Thoracic aorta (tissue), 2 donors: Measurements from ENCODE around the gene CEP19. TPM values are rescaled to one million over a fixed set of nuclear protein-coding genes. Genes with fewer than 3 reads are reported as not detected.

ENCODE experiments used
- ATAC-seq: fragments of 150-250 bp; one replicate; pipeline ENCODE4 v1.8.0; 2017; ENCODE audit warnings: low read depth; ENCODE audit not compliant: insufficient number of reproducible peaks, low FRiP score
- DNase-seq: peaks from one replicate; pipeline ENCODE4 v3.0.0-alpha.2; 2020; ENCODE audit warnings: low spot score
- H3K27ac ChIP-seq, 2 donors: fragments of 200-600 bp; sonication (generic); 1 replicate in 1 of 2; 2 replicates in 1 of 2; pipeline ENCODE4 v1.5.1; 2016; ENCODE audit warnings: mild to moderate bottlenecking in 2 of 2, moderate library complexity in 2 of 2
- H3K27me3 ChIP-seq: fragments of 200-600 bp; sonication (generic); replicated peaks from 2 replicates; pipeline ENCODE4 v1.6.0; 2016; ENCODE audit warnings: mild to moderate bottlenecking; ENCODE audit not compliant: insufficient read depth
- H3K36me3 ChIP-seq: fragments of 200-600 bp; sonication (generic); one replicate; pipeline ENCODE4 v1.5.1; 2016
- H3K4me1 ChIP-seq, 2 donors: fragments of 200-600 bp; sonication (generic); 1 replicate in 1 of 2; 2 replicates in 1 of 2; pipeline versions ENCODE4 v1.5.1 to v1.6.0; 2016; ENCODE audit warnings: low read depth in 2 of 2, mild to moderate bottlenecking in 1 of 2; ENCODE audit not compliant: control insufficient read depth in 1 of 2
- H3K4me3 ChIP-seq: fragments of 200-600 bp; sonication (generic); 2 replicates; pipeline ENCODE4 v1.5.1; 2016; ENCODE audit warnings: mild to moderate bottlenecking
- H3K9me3 ChIP-seq: fragments of 200-600 bp; sonication (generic); 2 replicates; pipeline ENCODE4 v1.5.1; 2016
- total RNA-seq, 2 donors: library from RNA; depleted of rRNA; stranded (reverse); fragments of >200 nt; gene quantifications; one replicate each; pipeline versions ENCODE4 v1.1.0 to v1.2.3, GENCODE V29; 2016
- TF ChIP-seq, protein P1 (sequence below): fragments of 200-600 bp; sonication (generic); IDR thresholded peaks from one replicate; pipeline ENCODE4 v1.5.1; 2019; ENCODE audit warnings: antibody characterized with exemption

The CEP19 gene
- total RNA-seq, 2 donors from 2014 or later = 0.42 to 7.3 TPM

DNA sequence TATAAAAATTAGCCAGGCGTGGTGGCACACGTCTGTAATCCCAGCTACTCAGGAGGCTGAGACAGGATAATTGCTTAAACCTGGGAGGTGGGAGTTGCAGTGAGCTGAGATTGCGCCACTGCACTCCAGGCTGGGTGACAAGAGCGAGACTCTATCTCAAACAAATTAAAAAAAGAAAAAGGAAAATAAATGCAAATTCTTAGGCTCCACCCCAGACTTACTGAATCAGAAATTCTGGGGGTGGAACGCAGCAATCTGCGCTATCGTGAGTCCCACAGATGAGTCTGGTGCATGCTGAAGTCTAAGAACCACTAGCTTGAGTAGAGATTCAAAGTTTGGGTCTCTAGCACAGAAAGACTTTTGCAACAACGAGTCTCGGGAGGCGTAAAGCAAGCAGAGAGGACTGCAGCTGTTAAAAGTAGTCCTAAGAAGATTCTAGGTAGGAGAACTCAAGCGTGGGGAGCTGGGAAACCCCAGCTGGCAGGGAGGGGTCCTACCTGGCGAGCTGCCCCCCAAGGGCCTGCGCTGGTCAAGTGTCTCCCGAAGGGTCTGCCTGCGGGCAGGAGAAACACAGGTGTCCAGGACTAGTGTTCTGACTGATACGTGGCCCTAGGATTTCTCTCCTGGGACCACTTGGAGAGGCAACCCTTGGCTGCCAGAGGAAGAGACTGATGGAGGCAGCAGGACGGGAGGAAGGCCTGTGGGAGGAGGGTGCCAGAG lies 21.9 kb downstream of the CEP19 start:
- TF ChIP-seq, protein P1, sequence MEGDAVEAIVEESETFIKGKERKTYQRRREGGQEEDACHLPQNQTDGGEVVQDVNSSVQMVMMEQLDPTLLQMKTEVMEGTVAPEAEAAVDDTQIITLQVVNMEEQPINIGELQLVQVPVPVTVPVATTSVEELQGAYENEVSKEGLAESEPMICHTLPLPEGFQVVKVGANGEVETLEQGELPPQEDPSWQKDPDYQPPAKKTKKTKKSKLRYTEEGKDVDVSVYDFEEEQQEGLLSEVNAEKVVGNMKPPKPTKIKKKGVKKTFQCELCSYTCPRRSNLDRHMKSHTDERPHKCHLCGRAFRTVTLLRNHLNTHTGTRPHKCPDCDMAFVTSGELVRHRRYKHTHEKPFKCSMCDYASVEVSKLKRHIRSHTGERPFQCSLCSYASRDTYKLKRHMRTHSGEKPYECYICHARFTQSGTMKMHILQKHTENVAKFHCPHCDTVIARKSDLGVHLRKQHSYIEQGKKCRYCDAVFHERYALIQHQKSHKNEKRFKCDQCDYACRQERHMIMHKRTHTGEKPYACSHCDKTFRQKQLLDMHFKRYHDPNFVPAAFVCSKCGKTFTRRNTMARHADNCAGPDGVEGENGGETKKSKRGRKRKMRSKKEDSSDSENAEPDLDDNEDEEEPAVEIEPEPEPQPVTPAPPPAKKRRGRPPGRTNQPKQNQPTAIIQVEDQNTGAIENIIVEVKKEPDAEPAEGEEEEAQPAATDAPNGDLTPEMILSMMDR = no peak
- Histone ChIP-seq H3K36me3 (no peaks in the 10 kb centered on the region), H3K4me1 (peaks cover 0 to 2% of the 10 kb centered on the region in 2 donors)

DNA sequence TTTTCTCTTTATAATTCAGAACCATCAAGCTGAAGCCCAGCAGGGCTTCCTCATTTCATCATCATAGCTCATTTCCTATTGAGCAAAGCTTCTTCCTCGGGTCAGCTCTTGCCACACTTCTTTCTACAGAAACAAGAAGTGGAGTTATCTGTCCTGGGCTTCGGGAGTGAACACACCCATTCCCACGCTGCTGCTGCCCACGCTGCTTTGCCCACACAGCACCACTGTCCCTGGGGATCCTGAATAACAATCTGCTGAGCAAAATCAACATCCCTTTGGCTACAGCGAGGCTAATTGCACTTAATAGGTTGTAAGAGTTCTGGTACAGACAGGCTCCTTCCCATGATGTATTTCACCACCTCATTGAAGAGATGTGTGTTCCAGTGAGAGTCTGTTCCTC lies 23.7 kb downstream of the CEP19 start:
- H3K36me3 ChIP-seq = no peaks in the 10 kb centered on the region
- TF ChIP-seq, protein P1 = no peak
- ATAC-seq = peak; percentile 61
- H3K4me3 ChIP-seq = no peak overlapping the region
- no peaks in the 10 kb centered on the region for H3K9me3 ChIP-seq
- DNase-seq = no peak
- H3K27me3 ChIP-seq = no peaks in the 10 kb centered on the region
- no peak overlapping the region for H3K27ac ChIP-seq
- peaks cover 0 to 7% of the 10 kb centered on the region in 2 donors for H3K4me1 ChIP-seq

More for the DNA sequence above, 21.9 kb downstream of the CEP19 start:
- Histone ChIP-seq H3K27ac (no peak overlapping the region), H3K9me3 (no peaks in the 10 kb centered on the region), H3K27me3 (no peaks in the 10 kb centered on the region), H3K4me3 (no peak overlapping the region)
- ATAC-seq (no peak), DNase-seq (no peak)

DNA sequence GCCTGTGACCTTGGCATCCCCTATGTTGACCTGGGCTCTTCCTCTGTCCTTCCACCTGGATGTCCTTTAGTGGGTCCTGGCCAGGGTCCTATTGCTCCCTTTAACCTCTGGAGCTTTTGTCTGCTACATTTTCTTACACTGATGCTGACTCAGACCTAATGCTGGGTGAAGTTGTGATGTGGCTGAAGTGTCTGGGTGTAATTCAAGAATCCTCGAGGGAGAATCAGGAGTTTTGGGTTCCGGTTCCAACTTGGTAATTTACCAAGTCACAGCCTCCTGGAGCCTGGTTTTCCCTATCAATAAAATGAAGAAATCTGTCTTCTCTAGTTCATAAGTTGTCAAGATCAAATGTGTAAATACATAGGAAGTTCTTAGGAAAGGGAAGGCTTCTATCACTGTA lies 25.6 kb downstream of the CEP19 start:
- TF ChIP-seq, protein P1 = no peak
- Histone ChIP-seq H3K4me1 (peaks cover 0 to 7% of the 10 kb centered on the region in 2 donors), H3K9me3 (no peaks in the 10 kb centered on the region), H3K4me3 (no peak overlapping the region), H3K36me3 (no peaks in the 10 kb centered on the region), H3K27ac (no peak overlapping the region), H3K27me3 (no peaks in the 10 kb centered on the region)
- ATAC-seq = no peak
- no peak for DNase-seq

DNA sequence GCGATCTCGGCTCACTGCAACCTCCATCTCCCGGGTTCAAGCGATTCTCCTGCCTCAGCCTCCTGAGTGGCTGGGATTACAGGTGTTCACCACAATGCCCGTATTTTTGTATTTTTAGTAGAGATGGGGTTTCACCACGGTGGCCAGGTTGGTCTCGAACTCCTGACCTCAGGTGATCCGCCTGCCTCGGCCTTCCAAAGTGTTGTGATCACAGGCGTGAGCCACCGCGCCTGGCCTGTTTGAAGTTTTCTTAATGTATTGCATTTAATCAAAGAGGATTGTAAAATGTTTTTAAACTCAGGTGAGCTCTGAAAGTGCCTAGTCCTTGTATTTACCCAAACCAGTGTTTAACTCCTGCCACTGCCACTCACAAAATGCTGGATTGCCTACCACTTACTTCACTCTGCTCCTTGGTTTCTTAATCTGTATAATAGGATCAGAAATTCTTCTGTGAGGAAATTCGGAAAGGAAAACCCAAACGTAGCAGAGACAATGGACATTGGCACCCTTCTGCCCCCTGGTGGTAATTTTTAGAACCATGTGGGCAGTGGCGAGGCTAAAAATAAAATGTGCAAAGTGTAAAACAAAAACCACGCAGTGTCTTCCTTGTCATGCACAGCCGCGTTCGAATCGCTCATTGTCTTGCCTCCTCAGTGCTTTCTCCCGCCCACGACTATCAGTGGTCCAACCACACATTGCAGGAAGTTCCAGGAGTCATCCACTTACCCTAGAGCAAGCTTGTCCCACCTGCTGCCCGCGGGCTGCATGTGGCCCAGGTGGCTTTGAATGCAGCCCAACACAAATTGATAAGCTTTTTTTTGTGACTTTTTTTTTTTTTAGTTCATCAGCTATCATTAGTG lies 27.3 kb downstream of the CEP19 start:
- H3K4me3 ChIP-seq = no peak overlapping the region

DNA sequence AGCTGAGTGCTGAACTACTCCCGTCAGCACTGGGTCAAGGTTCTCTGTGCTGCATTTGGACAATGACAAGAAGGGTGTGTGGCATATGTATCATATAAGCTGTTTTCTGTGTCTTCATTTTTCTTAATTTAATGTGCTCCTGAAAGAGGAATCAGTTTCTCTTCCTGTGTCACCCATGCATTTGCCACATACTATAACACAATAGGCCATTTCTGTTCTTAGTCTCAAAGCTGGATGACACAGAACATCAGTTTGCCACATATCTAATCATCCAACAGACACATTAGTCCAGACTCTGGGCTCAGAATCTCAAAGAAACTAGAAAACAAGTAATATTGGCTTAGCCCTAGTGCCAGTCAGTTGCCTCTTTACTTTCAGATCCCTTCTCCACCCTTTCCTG lies 34.1 kb downstream of the CEP19 start:
- DNase-seq = no peak
- Histone ChIP-seq H3K4me3 (no peak overlapping the region), H3K27ac (no peak overlapping the region), H3K27me3 (no peaks in the 10 kb centered on the region), H3K36me3 (no peaks in the 10 kb centered on the region), H3K9me3 (no peaks in the 10 kb centered on the region), H3K4me1 (no peaks in the 10 kb centered on the region)
- TF ChIP-seq, protein P1 = no peak
- ATAC-seq = no peak

More for the DNA sequence above, 27.3 kb downstream of the CEP19 start:
- TF ChIP-seq, protein P1 = peak; percentile 81
- H3K36me3 ChIP-seq = no peaks in the 10 kb centered on the region
- H3K4me1 ChIP-seq = peaks cover 0 to 7% of the 10 kb centered on the region in 2 donors
- no peaks in the 10 kb centered on the region for H3K9me3 ChIP-seq
- no peak overlapping the region for H3K27ac ChIP-seq
- ATAC-seq (peak; percentile 55), DNase-seq (no peak)
- H3K27me3 ChIP-seq = no peaks in the 10 kb centered on the region
